GOT3 (cell line): ENCODE measurements around the gene UBAC2.
"Not testable (repeated sequence)": the region's sequence is repeated elsewhere in the genome, so short reads cannot be mapped to it uniquely, and the experiment has no call there.

Source experiments
- DNase-seq: peaks from one replicate; lab custom pipeline; 2025; ENCODE audit warnings: mixed read lengths; lab: John Stamatoyannopoulos, UW

Gene UBAC2

DNA sequence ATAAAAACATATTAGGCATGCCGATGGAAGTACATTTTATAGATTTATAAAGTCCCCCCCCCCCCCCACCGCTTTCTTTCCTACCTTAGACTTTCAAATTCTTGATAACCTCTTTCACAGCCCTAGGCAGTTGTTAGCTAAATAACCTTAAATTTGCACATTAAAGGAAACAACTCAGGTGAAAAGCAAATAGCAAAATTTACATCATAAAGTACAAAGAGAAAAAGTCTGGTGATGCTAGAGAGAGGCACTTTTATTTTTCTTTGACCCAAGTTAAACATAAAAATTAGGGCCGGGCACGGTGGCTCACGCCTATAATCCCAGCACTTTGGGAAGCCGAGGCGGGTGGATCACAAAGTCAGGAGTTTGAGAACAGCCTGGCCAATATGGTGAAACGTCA lies 15.0 kb upstream of the UBAC2 start:
- no peak for DNase-seq

DNA sequence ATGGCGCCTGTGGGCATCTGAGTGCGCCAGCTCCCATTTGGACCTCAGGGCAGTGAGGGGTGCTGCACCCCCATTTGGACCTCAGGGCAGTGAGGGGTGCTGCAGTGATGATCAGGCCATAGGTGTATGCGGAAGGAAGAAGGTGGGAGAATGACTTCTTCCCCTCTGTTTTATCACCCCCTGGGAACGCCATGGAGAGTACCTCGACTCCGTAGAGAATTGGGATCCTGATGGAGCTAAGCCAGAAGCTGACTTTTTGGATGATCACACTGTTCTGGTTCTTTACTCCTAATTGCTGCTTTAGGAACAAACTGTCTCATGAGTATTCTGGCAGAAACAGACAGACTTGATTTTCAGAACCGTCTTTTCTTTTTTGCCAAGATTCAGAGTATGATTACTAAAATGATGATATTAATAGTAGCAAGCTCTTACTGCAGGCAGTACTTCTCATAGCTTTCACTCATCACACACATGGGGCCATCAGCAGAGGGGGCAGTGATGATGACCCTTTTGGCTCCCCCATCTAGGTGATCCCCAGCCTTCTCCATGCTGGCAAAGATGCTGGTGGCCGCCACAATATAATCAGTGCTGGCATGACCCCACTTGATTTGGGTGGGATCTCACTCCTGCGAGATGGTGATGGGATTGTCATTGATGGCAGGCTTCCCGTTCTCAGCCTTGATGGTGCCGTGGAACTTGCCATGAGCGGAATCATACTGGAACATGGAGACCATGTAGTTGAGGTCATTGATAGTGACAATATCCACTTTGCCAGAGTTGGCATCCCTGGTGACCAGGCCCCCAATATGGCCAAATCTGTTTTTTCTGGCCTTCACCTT lies 10.3 kb upstream of the UBAC2 start:
- no peak for DNase-seq

DNA sequence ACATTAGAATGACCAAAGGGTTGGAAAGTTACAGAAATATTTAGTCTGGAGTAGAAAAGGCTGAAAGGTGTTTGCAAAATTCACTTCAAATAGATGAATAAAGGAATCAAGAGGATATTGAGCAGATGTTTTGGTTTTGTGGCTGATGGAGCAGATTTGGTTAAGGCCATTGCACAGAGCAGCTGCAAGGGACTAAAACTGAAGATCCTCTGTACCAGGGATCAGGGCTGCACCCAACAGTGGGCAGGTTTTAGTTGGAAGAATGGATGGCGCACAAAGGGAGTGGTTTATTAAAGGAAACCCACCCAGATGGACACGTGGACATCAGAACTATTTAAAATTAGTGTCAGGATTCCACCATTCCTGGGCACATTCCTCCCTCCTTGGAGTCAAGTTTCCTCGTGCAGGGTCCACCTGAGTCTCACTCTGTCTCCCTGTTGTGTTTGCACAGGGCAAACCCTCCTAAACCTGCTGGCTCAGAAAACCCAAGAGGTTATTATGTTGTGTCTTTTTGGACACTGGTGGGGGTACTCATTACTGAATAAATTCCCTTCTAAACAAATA lies 9.2 kb upstream of the UBAC2 start:
- no peak for DNase-seq

DNA sequence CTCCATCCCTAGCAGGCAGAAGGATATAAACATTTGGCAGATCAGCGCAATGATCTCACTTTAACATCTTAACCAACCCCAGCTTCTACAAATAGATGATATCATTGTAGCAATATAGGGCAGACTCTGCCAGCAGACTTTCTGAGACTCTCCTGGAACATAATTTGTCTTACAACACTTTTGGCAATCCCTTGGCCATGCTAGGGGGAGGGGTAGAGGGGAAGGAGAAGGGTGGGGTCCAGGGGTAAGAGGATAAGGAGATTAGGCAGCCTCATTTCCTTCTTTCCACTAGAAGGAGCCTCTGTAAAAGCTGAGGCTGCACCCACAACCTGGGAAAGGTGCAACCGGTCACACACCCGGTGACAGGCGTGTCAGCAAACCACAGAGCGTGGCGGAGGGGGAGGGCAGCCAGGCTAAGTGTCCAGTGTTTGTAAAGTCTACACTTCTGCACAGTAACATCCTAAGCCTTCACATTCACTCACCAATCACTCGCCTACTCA lies 8.7 kb upstream of the UBAC2 start:
- no peak for DNase-seq

DNA sequence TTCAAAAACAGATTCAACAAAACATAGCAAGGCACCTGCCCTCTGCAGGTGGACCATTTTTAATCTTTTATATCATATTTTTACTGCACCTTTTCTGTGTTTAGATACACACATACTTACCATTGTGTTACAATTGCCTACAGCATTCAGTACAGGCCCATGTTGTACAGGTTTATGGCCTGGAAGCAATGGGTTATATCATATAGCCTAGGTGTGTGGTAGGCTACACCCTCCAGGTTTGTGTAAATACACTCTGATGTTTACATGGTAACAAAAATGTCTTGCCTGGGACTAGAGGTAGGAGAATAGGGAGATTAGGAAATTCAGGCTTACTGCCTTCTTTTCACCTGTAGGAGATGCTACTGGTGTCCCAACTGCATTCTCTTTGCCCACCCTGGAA lies 8.2 kb upstream of the UBAC2 start:
- no peak for DNase-seq

DNA sequence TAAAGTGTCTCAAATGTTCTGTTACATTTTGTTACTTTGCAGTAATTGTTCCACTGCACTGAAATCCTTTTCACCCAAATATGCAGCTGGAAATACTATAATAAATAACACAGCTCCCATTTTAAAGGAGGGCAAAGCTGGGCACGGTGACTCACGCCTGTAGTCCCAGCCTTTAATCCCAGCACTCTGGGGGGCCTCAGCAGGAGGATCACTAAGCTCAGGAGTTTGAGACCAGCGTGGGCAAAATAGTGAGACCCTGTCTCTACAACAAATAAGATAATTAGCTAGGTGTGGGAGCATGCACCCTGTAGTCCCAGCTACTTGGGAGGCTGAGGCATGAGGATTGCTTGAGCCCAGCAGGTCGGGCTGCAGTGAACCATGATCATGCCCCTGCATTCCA lies 7.5 kb upstream of the UBAC2 start:
- DNase-seq: no peak

DNA sequence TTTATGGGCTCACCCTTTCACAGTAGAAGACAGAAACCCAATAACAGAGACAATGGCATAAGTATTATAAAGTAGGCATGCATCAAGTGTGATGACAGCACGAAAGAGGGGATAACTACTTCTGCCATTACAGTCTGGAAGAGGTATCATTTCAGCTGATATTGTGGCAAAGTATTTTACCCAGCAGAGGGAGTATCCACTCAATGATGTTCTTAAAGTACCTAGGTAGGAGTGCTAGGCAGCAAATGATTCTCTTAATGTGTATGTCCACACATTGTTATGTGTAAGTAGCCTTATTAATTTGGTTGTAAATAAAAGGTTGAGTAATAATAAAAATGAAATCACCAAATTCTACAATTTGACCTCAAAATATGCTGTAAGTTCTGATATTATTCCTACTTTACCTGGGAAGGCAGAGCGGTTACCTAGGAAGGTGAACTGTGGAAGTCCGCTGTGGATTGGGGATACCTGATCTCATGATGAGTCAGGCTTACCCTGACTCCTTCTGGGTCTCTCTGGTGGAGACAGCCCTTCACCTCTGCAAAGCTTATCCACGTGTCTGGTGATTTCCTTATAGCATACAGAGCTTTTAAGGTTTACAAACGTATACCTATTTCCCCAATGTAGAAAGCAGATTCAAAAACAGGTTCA lies 4.1 kb upstream of the UBAC2 start:
- DNase-seq: no peak

DNA sequence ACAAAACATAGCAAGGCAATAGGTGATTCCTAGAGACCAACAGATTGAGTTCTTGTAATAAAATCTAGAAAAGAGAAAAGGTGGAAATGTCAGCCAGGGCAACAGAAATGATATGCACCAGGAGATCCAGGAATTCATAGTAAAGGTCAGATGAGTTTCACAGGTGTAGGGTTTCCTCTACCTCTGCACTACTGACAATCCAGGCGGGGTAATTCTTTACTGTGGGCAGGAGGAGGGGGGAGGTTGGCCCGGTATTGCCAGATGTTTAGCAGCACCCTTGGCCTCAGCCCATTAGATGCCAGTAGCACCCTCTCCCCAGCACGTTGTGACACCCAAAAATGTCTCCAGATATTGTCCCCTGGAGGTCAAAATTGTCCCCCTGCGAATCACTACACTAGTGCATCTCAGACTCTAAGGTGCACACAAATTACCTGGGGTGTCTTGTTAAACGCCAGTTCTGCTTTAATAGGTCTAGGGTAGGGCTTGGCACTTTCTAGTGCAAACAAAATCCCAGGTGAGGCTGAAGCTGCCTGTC lies 3.5 kb upstream of the UBAC2 start:
- no peak for DNase-seq

DNA sequence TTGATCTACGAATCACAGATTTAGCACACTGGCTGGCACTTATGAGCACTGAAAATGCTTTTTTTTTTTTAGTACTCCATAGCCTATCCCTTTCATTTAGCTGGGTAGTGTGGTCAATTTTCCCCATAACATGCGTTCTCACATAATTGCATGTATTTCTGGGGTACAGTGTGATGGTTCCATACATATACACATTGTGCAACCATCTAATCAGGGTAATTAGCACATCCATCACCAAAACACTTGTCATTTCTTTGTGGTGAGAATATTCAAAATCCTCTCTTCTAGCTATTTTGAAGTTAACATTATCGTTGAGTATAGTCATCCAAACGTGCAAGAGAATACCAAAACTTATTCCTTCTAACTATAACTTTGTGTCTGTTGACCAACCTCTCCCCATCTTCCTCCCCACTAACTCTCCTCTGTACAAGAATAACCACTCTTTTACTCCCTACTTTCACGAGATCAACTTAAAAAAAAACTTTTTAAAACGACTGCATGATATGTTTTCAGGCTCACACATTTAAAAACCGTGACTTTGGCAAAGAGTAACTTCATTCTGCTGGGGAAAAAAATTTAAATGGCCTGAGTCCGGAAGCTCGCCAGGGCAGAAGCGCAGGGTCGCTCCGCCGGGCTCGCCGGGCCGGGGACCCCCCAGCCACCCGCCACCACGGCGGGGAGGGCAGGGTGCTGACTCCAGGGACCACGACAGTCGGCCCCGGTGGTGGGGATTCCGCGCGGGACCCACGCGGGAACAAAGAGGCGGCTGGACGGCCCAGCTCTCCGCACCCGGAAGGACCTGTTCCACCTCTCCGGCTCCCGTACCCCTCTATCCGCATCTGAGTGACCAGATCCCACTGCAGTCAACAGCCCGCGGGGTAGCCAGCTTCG lies 868 bp upstream of the UBAC2 start:
- DNase-seq: no peak

DNA sequence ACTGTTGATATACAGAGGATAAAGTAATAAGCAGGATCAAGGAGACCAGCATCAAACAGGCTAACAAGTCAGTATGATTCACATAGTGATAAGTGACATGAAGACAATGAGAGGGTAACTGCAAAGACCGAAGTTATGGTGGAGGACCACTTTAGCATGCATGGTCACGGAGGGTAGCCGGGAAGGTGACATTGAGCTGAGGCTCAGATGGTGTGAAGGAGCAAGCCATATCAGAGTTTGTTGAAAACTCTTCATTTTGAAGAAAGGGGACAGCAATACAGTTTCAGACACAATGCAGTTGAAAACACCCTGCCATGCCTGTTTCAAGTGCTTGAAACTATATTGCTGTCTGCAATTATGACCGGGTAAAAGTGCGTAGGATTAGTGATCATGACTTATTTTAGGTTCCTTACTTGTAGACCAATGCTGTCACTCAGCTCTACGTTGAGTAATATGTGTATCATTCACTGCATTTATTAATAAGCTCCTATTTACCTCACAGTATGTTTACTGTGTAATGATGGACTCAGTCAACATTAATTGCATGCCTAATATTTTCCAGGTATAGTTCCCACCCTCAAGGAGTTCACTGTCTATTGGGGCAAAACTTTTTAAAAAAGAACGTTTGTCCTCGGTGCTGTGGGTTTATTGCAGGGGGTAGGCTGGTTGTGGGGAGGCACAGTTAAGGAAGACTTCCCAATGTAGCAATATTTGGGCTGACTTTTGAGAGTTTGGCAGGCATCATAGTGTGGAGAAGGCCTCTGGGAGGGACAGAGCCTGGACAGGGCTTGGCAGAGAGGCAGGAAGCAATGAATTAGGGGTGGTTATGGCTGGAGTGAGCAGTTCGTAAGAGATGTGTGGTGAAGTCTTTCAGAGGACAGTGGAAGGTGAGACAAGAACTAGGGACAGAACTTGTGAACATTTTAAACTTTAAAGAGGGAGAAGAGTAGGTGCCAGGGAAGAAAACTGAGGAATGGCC lies 3.2 kb downstream of the UBAC2 start:
- DNase-seq: no peak

DNA sequence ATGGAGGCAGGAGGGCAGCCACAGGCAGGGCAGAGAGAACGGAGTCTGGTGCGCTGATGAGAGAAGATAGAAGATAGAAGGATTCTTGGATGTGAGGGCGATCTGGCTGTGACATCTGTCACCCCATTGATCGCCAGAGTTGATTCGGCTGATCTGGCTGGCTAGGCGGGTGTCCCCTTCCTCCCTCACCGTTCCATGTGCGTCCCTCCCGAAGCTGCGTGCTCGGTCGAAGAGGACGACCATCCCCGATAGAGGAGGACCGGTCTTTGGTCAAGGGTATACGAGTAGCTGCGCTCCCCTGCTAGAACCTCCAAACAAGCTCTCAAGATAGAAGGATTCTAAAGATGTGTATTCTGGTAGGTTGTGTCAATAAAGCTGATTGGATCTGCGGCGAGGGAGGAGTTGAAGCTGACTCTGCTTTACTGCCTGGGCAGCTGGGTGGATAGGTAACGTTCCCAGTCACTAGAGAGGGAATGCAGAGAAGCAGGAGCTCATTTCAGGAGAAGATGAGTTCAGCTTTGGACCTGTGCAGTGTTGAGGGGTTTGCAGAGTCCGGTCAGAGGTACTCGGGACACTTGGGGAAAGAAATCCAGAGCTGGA lies 5.1 kb downstream of the UBAC2 start:
- DNase-seq: no peak

DNA sequence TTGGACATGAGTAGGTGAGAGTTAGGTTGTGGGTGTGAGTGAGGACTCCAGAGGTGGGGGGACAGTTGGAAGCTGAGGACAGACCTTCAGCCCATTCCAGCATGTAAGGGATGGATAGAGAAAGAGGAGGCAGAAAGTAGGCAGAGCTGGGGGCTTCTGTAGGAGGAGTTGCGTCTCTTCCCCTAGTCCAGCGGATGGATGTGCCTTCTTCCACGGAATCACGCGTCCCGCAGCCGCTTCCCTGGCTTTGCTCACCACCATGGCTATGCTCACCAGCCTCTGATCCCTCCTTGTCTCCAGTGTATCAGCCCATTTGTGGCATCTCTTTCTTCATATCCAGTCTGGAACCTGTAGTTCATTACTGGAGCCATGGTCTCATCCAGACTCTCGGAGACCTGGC lies 5.6 kb downstream of the UBAC2 start:
- DNase-seq: no peak

DNA sequence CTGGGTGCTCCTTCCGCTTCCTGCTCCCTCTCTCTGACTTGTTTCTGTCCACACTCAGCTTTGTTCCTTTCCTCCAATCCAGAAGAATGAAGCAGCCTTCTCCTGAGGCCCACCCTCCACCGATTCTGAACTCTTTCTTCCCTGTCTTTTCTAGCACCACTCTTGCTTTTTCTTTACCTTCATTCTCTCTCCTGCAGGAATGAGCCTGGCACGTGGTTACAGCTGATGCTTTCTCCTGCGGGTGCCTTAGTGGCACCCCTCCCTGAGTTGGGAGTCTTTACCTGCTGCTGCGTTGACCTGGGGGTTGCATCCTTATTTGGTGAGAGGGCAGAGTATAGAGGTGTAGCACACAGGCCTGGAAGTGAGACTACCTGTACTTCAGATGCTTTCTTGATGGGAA lies 6.2 kb downstream of the UBAC2 start:
- DNase-seq: no peak

DNA sequence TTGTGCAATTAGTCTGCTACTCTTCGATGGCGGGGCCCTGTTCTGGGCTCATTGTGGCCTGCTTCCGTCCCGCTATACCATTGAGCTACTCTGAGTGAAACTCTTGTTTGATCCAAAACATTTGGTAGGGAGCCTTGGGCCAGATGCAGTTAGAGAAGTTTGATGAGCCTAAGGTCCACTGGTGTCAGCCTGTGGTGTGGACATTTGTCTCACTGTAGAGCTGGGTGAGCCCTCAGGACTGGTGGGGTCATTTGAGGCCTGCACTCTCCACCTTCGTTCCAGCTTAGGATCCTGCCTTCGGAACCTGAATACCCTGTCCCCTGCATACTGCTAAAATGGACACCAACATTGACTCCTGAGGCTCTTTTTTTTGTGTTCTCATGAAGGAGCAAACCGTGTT lies 6.9 kb downstream of the UBAC2 start:
- DNase-seq: no peak

DNA sequence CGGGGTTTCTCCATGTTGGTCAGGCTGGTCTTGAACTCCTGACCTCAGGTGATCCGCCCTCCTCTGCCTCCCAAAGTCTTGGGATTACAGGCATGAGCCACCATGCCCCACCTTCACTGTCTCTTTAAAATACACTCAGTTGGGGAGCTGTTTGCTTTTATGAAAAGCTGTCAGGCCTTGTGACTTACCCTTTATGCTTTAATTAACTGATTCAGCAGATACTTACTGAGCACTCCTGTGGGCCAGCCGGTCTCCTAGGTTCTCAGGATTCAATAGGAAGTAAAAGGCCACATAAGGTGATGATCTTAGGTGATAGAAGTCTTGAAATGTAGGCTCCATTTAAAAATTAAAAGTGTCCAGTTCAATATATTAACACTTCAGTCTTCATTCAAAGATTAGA lies 7.5 kb downstream of the UBAC2 start:
- no peak for DNase-seq

DNA sequence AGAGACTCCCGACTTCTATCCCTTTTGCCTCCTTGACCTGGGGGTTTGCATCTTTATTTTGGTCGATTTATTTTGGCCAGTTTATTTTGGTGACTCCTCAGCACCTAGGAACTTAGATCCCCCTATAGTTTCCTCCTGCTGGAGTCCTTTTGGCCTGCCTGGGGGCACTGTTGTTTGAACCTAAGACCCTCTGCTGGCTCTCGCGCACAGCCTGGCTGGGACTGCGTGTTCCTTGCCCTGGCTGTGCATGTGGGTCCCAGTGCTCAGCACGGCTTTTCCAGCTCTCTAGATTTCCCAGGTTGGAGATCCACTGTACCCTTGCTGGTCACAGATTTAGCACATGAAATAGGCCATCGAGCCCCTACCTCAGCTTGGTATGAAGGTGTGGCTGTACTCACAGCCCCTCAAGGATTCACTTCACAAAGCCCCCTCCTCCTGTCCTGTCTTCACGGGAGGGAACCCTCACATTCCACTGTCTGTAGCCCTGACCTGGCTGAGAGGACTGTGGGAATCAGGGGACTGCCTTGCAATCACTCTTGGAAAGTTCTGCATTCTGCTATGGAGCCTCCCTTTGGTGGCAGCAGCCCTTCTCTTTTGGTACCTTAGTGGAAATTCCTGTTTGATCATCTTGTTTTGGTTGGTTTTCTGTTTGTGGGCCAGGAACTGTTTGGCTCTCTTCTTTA lies 8.3 kb downstream of the UBAC2 start:
- no peak for DNase-seq

DNA sequence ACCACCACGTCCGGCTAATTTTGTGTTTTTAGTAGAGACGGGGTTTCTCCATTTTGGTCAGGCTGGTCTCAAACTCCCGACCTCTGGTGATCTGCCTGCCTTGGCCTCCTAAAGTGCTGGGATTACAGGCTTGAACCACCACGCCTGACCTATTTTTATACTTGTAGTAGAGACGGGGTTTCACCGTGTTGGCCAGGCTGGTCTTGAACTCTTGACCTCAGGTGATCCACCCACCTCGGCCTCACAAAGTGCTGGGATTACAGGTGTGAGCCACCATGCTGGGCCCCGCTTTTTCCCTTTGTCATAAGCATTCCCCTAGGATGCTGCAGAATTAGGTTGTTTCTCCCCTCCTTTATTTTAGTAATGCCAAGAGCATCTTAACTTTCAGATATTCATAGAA lies 10.0 kb downstream of the UBAC2 start:
- DNase-seq: not testable (repeated sequence)

DNA sequence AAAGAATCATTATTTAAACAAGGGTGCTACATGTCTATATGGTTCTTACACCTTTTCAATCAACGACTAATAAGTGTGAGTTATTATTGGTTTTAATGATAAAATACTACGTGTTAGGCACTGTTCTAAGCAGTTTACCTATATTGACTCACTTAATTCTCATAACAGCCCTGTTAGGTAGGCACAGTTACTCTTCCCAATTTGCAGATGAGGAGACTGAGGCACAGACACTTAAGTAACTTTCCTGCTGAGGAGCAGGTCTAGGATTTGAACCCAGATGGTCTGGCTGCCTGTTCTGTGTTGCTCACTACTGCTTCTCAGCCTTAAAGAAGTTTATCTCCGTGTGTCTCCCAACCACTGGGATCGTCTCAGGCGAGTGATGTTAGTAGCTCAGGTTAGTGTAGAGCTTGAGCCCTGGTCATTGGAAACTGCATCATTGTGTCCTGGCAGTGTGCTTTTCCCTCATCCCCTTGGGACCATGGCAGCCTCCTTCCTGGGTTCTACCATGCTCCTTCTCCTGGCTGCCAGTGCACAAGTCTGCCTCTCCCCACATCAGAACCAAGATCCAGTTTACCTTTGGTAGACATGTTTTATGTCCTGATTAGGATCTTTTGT lies 10.9 kb downstream of the UBAC2 start:
- no peak for DNase-seq

DNA sequence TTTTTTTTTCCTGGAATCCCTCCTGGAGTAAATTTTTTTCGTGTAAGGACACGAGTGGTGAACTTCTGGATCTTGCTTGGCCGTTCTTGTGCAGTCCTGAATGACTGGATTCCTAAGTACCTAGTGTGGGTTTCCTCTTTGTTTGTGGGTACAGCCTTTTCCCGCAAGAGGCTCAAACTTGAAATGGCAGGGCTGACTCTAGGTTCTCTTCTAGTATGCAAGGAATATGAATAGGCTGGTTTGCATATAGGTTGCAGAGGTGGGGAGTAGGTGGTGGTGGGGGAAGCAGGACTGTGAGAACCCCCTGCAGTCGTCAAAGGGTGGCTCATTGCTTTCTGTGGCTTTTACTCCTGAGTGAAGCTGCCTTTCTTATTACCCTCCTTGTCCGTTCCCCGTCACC lies 13.6 kb downstream of the UBAC2 start:
- DNase-seq: no peak
